Vagina (tissue), 2 donors: ENCODE data around the gene PPM1N.

Experiments
- CTCF ChIP-seq, 3 experiments: fragments of 450-650 bp in 2 of 3; fragments of 200-600 bp in 1 of 3; sonication (generic) in 1 of 3; IDR thresholded peaks; one replicate each; pipeline ENCODE4 v1.5.1; 2017 to 2019; ENCODE audit warnings: antibody characterized with exemption in 3 of 3, mild to moderate bottlenecking in 2 of 3, moderate library complexity in 2 of 3
- POLR2A ChIP-seq, 2 donors: fragments of 450-650 bp; IDR thresholded peaks; one replicate each; pipeline ENCODE4 v1.6.1; 2017; ENCODE audit warnings: antibody characterized with exemption in 2 of 2, mild to moderate bottlenecking in 2 of 2, moderate library complexity in 2 of 2

GRCh38 chr19:45508861-45509691 is 10.8 kb downstream of the PPM1N start:
- no peak for TF ChIP-seq POLR2A (IDR thresholded peaks at IDR 0.05)
- no peak for TF ChIP-seq CTCF (IDR thresholded peaks at IDR 0.05)
